Liver (tissue), 9 donors: Measurements from ENCODE around the gene DIAPH3. TPM values are rescaled to one million over a fixed set of nuclear protein-coding genes. Genes with fewer than 3 reads are reported as not detected.
"Not testable (repeated sequence)": the region's sequence is repeated elsewhere in the genome, so short reads cannot be mapped to it uniquely, and the experiment has no call there.

ENCODE experiments used
- DNase-seq: peaks from one replicate; pipeline ENCODE4 v3.0.0-alpha.2; 2017; ENCODE audit warnings: low spot score
- H3K27ac ChIP-seq, 2 donors: one replicate each; pipeline ENCODE4 v1.7.0; 2013; ENCODE audit warnings: inconsistent platforms in 2 of 2, low read length in 2 of 2, control low read depth in 1 of 2, low read depth in 1 of 2, mild to moderate bottlenecking in 1 of 2
- H3K27me3 ChIP-seq, 4 donors: one replicate each; pipeline versions ENCODE4 v1.6.1 to v1.7.0; 2013; ENCODE audit warnings: low read length in 3 of 4, inconsistent platforms in 1 of 4, mild to moderate bottlenecking in 1 of 4, moderate library complexity in 1 of 4; ENCODE audit not compliant: control insufficient read depth in 4 of 4, insufficient read depth in 4 of 4
- H3K36me3 ChIP-seq, 4 donors: one replicate each; pipeline versions ENCODE4 v1.6.1 to v1.7.0; 2013; ENCODE audit warnings: low read length in 3 of 4, mild to moderate bottlenecking in 3 of 4, low read depth in 1 of 4, moderate library complexity in 1 of 4; ENCODE audit not compliant: control insufficient read depth in 4 of 4, insufficient read depth in 3 of 4
- H3K4me1 ChIP-seq, 4 donors: one replicate each; pipeline versions ENCODE4 v1.6.1 to v1.7.0; 2013; ENCODE audit warnings: low read length in 3 of 4, mild to moderate bottlenecking in 3 of 4, moderate library complexity in 1 of 4; ENCODE audit not compliant: control insufficient read depth in 4 of 4, insufficient read depth in 4 of 4
- H3K4me3 ChIP-seq, 3 donors: one replicate each; pipeline versions ENCODE4 v1.6.1 to v1.7.0; 2013; ENCODE audit warnings: low read length in 3 of 3, control low read depth in 1 of 3, low read depth in 1 of 3, mild to moderate bottlenecking in 1 of 3
- H3K9ac ChIP-seq, 2 donors: one replicate each; pipeline ENCODE4 v1.7.0; 2013; ENCODE audit warnings: low read length in 2 of 2, mild to moderate bottlenecking in 2 of 2, moderate library complexity in 2 of 2, control low read depth in 1 of 2, low read depth in 1 of 2
- H3K9me3 ChIP-seq, 4 donors: one replicate each; pipeline versions ENCODE4 v1.6.1 to v1.7.0; 2013; ENCODE audit warnings: low read length in 3 of 4; ENCODE audit not compliant: control insufficient read depth in 4 of 4
- ATF3 ChIP-seq: IDR thresholded peaks from 2 replicates; pipeline ENCODE4 v1.6.1; 2016; ENCODE audit warnings: antibody characterized with exemption
- EGR1 ChIP-seq, 2 donors: IDR thresholded peaks; 2 replicates each; pipeline ENCODE4 v1.6.1; 2016 to 2018; ENCODE audit warnings: antibody characterized with exemption in 2 of 2, low read depth in 2 of 2
- FOXA1 ChIP-seq: IDR thresholded peaks from 2 replicates; pipeline ENCODE4 v1.6.1; 2016; ENCODE audit warnings: antibody characterized with exemption
- FOXA2 ChIP-seq: IDR thresholded peaks from 2 replicates; pipeline ENCODE4 v1.6.1; 2016; ENCODE audit warnings: antibody characterized with exemption
- GABPA ChIP-seq, 2 donors: IDR thresholded peaks in 1 of 2; conservative IDR thresholded peaks in 1 of 2; 2 replicates each; pipeline ENCODE4 v1.6.1; 2016; ENCODE audit warnings: antibody characterized with exemption in 2 of 2, mild to moderate bottlenecking in 1 of 2, moderate library complexity in 1 of 2
- HNF4A ChIP-seq, 2 donors: conservative IDR thresholded peaks; 2 replicates each; pipeline ENCODE4 v1.6.1; 2016; ENCODE audit warnings: antibody characterized with exemption in 2 of 2, mild to moderate bottlenecking in 2 of 2
- HNF4G ChIP-seq: IDR thresholded peaks from 2 replicates; pipeline ENCODE4 v1.6.1; 2016; ENCODE audit warnings: antibody characterized with exemption
- JUND ChIP-seq, 2 donors: IDR thresholded peaks; 2 replicates each; pipeline ENCODE4 v1.6.1; 2016; ENCODE audit warnings: antibody characterized with exemption in 2 of 2
- NR2F2 ChIP-seq: IDR thresholded peaks from 2 replicates; pipeline ENCODE4 v1.6.1; 2016; ENCODE audit warnings: antibody characterized with exemption
- RAD21 ChIP-seq, 2 donors: IDR thresholded peaks; 2 replicates each; pipeline ENCODE4 v1.6.1; 2016; ENCODE audit warnings: antibody characterized with exemption in 2 of 2, mild to moderate bottlenecking in 2 of 2
- REST ChIP-seq: IDR thresholded peaks from 2 replicates; pipeline ENCODE4 v1.6.1; 2016; ENCODE audit warnings: antibody characterized with exemption, mild to moderate bottlenecking
- RXRA ChIP-seq, 2 donors: IDR thresholded peaks; 2 replicates each; pipeline ENCODE4 v1.6.1; 2017 to 2018; ENCODE audit warnings: antibody characterized with exemption in 2 of 2, mild to moderate bottlenecking in 1 of 2
- SP1 ChIP-seq: IDR thresholded peaks from 2 replicates; pipeline ENCODE4 v1.6.1; 2018; ENCODE audit warnings: antibody characterized with exemption, mild to moderate bottlenecking
- TAF1 ChIP-seq: conservative IDR thresholded peaks from 2 replicates; pipeline ENCODE4 v1.6.1; 2016; ENCODE audit warnings: antibody characterized with exemption, mild to moderate bottlenecking
- YY1 ChIP-seq: IDR thresholded peaks from 2 replicates; pipeline ENCODE4 v1.6.1; 2016; ENCODE audit warnings: antibody characterized with exemption, mild to moderate bottlenecking
- ZBTB33 ChIP-seq: IDR thresholded peaks from 2 replicates; pipeline ENCODE4 v1.6.1; 2016; ENCODE audit warnings: antibody characterized with exemption
- WGBS: extraction: QIAGEN DNeasy Blood & Tissue Kit; methylation state at CpG from one replicate; pipeline ENCODE4 v1.1.7; 2013; 5-methylcytosine and 5-hydroxymethylcytosine counted together
- polyA plus RNA-seq, 2 donors: library from polyadenylated mRNA; stranded (reverse) in 1 of 2; unstranded in 1 of 2; fragments of 200-250 nt in 1 of 2; fragments of >200 nt in 1 of 2; fragmentation: Nextera tagmentation in 1 of 2; extraction: Ambion mirVana in 1 of 2; gene quantifications; one replicate each; pipeline versions ENCODE4 v1.2.1 to v1.2.3, GENCODE V29; 2013 to 2015
- total RNA-seq, 2 donors: library from RNA; depleted of rRNA; stranded (reverse); fragments of >200 nt; gene quantifications; one replicate each; pipeline ENCODE4 v1.2.3, GENCODE V29; 2014
- TF ChIP-seq, protein P1 (sequence below): fragments of 150-350 bp; IDR thresholded peaks from 2 replicates; pipeline ENCODE4 v1.5.1; 2017; ENCODE audit warnings: improper control_type of control experiment, low read depth, low read length; ENCODE audit not compliant: missing input control
- TF ChIP-seq, protein P2 (sequence below): IDR thresholded peaks from 2 replicates; pipeline ENCODE4 v1.6.1; 2016; ENCODE audit warnings: antibody characterized with exemption
- donor health status: healthy.
- donor health status: healthy.
- donor health status: healthy.
- donor health status: healthy.
- donor health status: healthy.

The DIAPH3 gene
- total and polyA plus RNA-seq, 4 donors = 0.08 to 11.1 (median 0.27) TPM

GRCh38 chr13:60091573-60091972 lies 72.2 kb downstream of the DIAPH3 start:
- TF ChIP-seq RXRA (IDR thresholded peaks at IDR 0.05) (no peak), GABPA (IDR thresholded peaks at IDR 0.05 in 1 of 2, conservative IDR thresholded peaks at IDR 0.05 in 1 of 2) (no peak), NR2F2 (no peak), FOXA1 (no peak), YY1 (no peak), TAF1 (no peak), SP1 (no peak), EGR1 (IDR thresholded peaks at IDR 0.05; ENCODE audit: low read depth in 2 of 2) (no peak), HNF4A (conservative IDR thresholded peaks at IDR 0.05) (no peak), REST (no peak), JUND (IDR thresholded peaks at IDR 0.05) (no peak), FOXA2 (no peak), HNF4G (no peak), ZBTB33 (no peak), ATF3 (no peak)
- TF ChIP-seq, protein P1, sequence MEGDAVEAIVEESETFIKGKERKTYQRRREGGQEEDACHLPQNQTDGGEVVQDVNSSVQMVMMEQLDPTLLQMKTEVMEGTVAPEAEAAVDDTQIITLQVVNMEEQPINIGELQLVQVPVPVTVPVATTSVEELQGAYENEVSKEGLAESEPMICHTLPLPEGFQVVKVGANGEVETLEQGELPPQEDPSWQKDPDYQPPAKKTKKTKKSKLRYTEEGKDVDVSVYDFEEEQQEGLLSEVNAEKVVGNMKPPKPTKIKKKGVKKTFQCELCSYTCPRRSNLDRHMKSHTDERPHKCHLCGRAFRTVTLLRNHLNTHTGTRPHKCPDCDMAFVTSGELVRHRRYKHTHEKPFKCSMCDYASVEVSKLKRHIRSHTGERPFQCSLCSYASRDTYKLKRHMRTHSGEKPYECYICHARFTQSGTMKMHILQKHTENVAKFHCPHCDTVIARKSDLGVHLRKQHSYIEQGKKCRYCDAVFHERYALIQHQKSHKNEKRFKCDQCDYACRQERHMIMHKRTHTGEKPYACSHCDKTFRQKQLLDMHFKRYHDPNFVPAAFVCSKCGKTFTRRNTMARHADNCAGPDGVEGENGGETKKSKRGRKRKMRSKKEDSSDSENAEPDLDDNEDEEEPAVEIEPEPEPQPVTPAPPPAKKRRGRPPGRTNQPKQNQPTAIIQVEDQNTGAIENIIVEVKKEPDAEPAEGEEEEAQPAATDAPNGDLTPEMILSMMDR = no peak
- TF ChIP-seq, protein P2, sequence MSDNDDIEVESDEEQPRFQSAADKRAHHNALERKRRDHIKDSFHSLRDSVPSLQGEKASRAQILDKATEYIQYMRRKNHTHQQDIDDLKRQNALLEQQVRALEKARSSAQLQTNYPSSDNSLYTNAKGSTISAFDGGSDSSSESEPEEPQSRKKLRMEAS = no peak

GRCh38 chr13:60090574-60090973 lies 73.2 kb downstream of the DIAPH3 start:
- DNase-seq = no peak
- Histone ChIP-seq H3K4me3 (no peak overlapping the region), H3K27ac (no peak overlapping the region), H3K36me3 (no peaks in the 10 kb centered on the region), H3K4me1 (no peaks in the 10 kb centered on the region), H3K27me3 (no peaks in the 10 kb centered on the region), H3K9ac (no peak overlapping the region), H3K9me3 (no peaks in the 10 kb centered on the region)
- no peak for TF ChIP-seq HNF4G
- TF ChIP-seq RXRA (IDR thresholded peaks at IDR 0.05) = no peak
- TF ChIP-seq RAD21 (IDR thresholded peaks at IDR 0.05) = no peak
- TF ChIP-seq FOXA1 = no peak

More at GRCh38 chr13:60091573-60091972, 72.2 kb downstream of the DIAPH3 start:
- DNase-seq = no peak
- Histone ChIP-seq H3K4me3 (no peak overlapping the region), H3K27me3 (no peaks in the 10 kb centered on the region), H3K27ac (no peak overlapping the region), H3K9ac (no peak overlapping the region), H3K9me3 (no peaks in the 10 kb centered on the region), H3K36me3 (no peaks in the 10 kb centered on the region), H3K4me1 (no peaks in the 10 kb centered on the region)
- 99% methylated on average over 2 of the region's 2 CpGs for WGBS

- not testable (repeated sequence) for H3K9ac ChIP-seq, H3K27ac ChIP-seq, H3K36me3 ChIP-seq, H3K27me3 ChIP-seq, H3K4me1 ChIP-seq, H3K9me3 ChIP-seq, DNase-seq, H3K4me3 ChIP-seq
- WGBS = 98% methylated on average over 2 of the region's 2 CpGs
Measured at GRCh38 chr13:60083780-60084179, 79.9 kb downstream of the DIAPH3 start.
